ENCODE results near the gene HLCS. TPM values are rescaled to one million over a fixed set of nuclear protein-coding genes. Genes with fewer than 3 reads are reported as not detected.

HLCS gene
- total and polyA plus RNA-seq, 2 donors (not counting 3 experiments of a cell fraction or from before 2014, with no cell fraction given) = 6.7 to 17.2 TPM

DNA sequence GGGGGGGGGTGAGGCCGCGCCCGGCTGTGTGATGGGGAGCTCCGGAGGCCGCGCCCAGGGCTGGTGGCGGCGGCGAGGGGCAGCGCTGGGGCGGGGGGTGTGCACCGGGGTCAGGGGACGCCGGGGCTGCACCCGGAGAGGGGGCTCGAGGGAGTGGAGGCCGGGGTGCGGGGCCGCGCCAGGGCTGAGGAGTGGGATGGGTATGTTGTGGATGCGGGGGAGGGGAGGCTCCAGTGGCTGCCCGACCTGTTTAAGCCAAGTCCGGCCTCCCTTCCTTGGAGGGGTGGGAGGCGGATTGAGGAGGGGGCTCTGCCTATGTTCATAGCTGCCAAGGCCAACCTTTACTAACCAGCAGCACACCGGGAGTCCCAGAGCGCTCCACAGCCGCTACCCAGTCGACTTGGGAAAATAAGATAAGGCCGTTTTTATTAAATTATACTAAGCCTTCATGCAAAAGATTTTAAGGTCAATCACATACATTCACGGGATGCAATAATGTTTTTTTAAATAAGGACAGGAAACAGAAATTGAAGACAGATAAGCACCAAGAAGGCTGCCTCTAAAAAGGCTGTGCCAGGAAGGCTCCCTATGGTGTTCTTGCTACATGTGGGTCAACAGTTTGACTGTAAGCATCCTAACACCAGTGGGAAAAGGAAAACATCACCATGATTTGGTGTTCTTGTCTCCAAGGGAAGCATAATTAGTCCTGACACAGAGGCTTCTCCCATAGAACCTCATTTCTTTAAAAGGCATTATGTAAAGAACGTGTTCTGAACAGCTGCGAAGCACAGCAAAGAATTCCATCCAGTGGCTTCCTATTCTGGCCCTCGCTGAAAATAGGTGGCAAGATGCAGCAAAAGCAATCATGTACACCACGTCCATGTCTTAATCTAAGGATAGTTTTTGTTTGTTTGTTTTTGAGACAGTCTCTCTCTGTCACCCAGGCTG lies 626 bp upstream of the HLCS start:
- peak; percentile 88 for DNase-seq (ENCODE audit: low read depth, low spot score)
- Histone ChIP-seq H3K9ac (replicated peaks; ENCODE audit: extremely low read depth, insufficient read depth, low read length) (peak overlapping the region; percentile 60), H3K9me3 (replicated peaks; ENCODE audit: control insufficient read depth, insufficient read depth, low read length) (no peaks in the 10 kb centered on the region), H4K20me1 (replicated peaks; ENCODE audit: control insufficient read depth, extremely low read depth, insufficient read depth, low read length) (no peaks in the 10 kb centered on the region), H3K4me1 (ENCODE audit: control insufficient read depth, extremely low read depth, insufficient read depth, low read length) (peaks cover 9% of the 10 kb centered on the region), H3K9me1 (replicated peaks; ENCODE audit: control insufficient read depth, extremely low read depth, insufficient read depth, low read length) (no peaks in the 10 kb centered on the region), H3K27me3 (ENCODE audit: control insufficient read depth in 2 of 2, insufficient read depth in 2 of 2, low read length in 2 of 2) (no peaks in the 10 kb centered on the region), H3K79me2 (ENCODE audit: control insufficient read depth, insufficient read depth, low read length) (no peaks in the 10 kb centered on the region), H3K27ac (ENCODE audit: insufficient read depth, low read depth, low read length) (peak overlapping the region; percentile 70), H2AFZ (ENCODE audit: low read depth, low read length) (peak overlapping the region; percentile 80), H3K4me2 (ENCODE audit: insufficient read depth, low read length) (peak overlapping the region; percentile 89), H3K36me3 (ENCODE audit: control insufficient read depth in 2 of 2, extremely low read depth in 1 of 2, insufficient read depth in 2 of 2, low read length in 2 of 2) (no peaks in the 10 kb centered on the region), H3K4me3 (replicated peaks in 1 of 3; ENCODE audit: insufficient read depth in 1 of 3, low read depth in 1 of 3, low read length in 3 of 3) (peak overlapping the region; percentile 57 to 64 (median 63))
- dilution Hi-C loops (cut with MboI; ENCODE audit: extremely low pct_ligation_motif_present, low sequenced_read_pairs) (no loop called here), intact Hi-C loops (cut with micrococcal nuclease) (no loop called here)
- TF ChIP-seq POLR2AphosphoS5 (IDR thresholded peaks at IDR 0.05; ENCODE audit: insufficient read depth, low read depth, low read length) = no peak
- TF ChIP-seq, protein P1, sequence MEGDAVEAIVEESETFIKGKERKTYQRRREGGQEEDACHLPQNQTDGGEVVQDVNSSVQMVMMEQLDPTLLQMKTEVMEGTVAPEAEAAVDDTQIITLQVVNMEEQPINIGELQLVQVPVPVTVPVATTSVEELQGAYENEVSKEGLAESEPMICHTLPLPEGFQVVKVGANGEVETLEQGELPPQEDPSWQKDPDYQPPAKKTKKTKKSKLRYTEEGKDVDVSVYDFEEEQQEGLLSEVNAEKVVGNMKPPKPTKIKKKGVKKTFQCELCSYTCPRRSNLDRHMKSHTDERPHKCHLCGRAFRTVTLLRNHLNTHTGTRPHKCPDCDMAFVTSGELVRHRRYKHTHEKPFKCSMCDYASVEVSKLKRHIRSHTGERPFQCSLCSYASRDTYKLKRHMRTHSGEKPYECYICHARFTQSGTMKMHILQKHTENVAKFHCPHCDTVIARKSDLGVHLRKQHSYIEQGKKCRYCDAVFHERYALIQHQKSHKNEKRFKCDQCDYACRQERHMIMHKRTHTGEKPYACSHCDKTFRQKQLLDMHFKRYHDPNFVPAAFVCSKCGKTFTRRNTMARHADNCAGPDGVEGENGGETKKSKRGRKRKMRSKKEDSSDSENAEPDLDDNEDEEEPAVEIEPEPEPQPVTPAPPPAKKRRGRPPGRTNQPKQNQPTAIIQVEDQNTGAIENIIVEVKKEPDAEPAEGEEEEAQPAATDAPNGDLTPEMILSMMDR (IDR thresholded peaks at IDR 0.05; ENCODE audit: extremely low read depth in 1 of 2, insufficient read depth in 1 of 2, low read depth in 1 of 2, low read length in 2 of 2) = no peak
- no peak for TF ChIP-seq MAX (IDR thresholded peaks at IDR 0.05; ENCODE audit: insufficient read depth, insufficient read length)
- BruUV-seq (replicated peaks) = TSS peak; percentile 57
- FAIRE-seq = peak; percentile 89
- ChIA-PET CTCF (interaction anchor here (0.8 to 4.9 kb wide), 8 partner anchors 10 to 43 kb away, joined by 3 to 39 read pairs (median 6); no protein-coding TSS in a partner anchor), POLR2A (interaction anchor here (0.7 kb wide), 1 partner anchor 517 kb away, joined by 3 read pairs; no protein-coding TSS in a partner anchor)

All from endothelial cell of umbilical vein (primary cell).